Omental fat pad (tissue), 4 donors: Measurements from ENCODE around the gene NIPSNAP3A. TPM values are rescaled to one million over a fixed set of nuclear protein-coding genes. Genes with fewer than 3 reads are reported as not detected.

ENCODE experiments used
- ATAC-seq: fragments of 150-250 bp; one replicate; pipeline ENCODE4 v1.9.1; 2016; ENCODE audit warnings: mild to moderate bottlenecking, moderate library complexity; ENCODE audit not compliant: low FRiP score
- DNase-seq: peaks from one replicate; pipeline ENCODE4 v3.0.0-alpha.2; 2019; ENCODE audit warnings: low spot score
- CTCF ChIP-seq, 3 donors: fragments of 450-650 bp; IDR thresholded peaks; one replicate each; pipeline ENCODE4 v1.5.1; 2016 to 2017; ENCODE audit warnings: antibody characterized with exemption in 3 of 3, mild to moderate bottlenecking in 3 of 3, moderate library complexity in 2 of 3
- total RNA-seq, 4 donors: library from RNA; depleted of rRNA; stranded (reverse); fragments of >200 nt; gene quantifications; one replicate each; pipeline ENCODE4 v1.1.0, GENCODE V29; 2016

Gene NIPSNAP3A
- total RNA-seq, 4 donors from 2014 or later, result 22.9 to 39.6 (median 29.6) TPM

- DNase-seq (no peak), ATAC-seq (no peak)
- no peak for TF ChIP-seq CTCF (IDR thresholded peaks at IDR 0.05)
Observed at GRCh38 chr9:104774132-104774531, 26.6 kb downstream of the NIPSNAP3A start.

GRCh38 chr9:104774831-104775573, 27.5 kb downstream of the NIPSNAP3A start:
- no peak for DNase-seq
- TF ChIP-seq CTCF (IDR thresholded peaks at IDR 0.05), result no peak
- ATAC-seq, result no peak

GRCh38 chr9:104775574-104775936, 28.1 kb downstream of the NIPSNAP3A start:
- no peak for TF ChIP-seq CTCF (IDR thresholded peaks at IDR 0.05)
- ATAC-seq (no peak), DNase-seq (no peak)

- ATAC-seq, result no peak
- TF ChIP-seq CTCF (IDR thresholded peaks at IDR 0.05), result no peak
- no peak for DNase-seq
Observed at GRCh38 chr9:104775976-104776375, 28.5 kb downstream of the NIPSNAP3A start.

GRCh38 chr9:104776797-104777196, 29.3 kb downstream of the NIPSNAP3A start:
- TF ChIP-seq CTCF (IDR thresholded peaks at IDR 0.05), result no peak
- peak; percentile 30 for ATAC-seq

GRCh38 chr9:104778802-104779201, 31.3 kb downstream of the NIPSNAP3A start:
- ATAC-seq, result no peak
- DNase-seq, result no peak

More at GRCh38 chr9:104776797-104777196, 29.3 kb downstream of the NIPSNAP3A start:
- DNase-seq, result no peak

More at GRCh38 chr9:104778802-104779201, 31.3 kb downstream of the NIPSNAP3A start:
- TF ChIP-seq CTCF (IDR thresholded peaks at IDR 0.05), result no peak
